Measurements from ENCODE around the gene OSCAR.

Gene OSCAR

GRCh38 chr19:54100561-54100960 lies at the start of gene OSCAR:
TSS of gene OSCAR (minus strand) at chr19:54100803. CDS start at chr19:54100792, 11 bp downstream.
- H3K36me3 ChIP-seq (ENCODE audit: control insufficient read depth, insufficient read depth, low read length), result peaks cover 3% of the 10 kb centered on the region
- no peak within 1 kb of the TSS for H3K27ac ChIP-seq (ENCODE audit: low read depth, low read length)
- H3K27me3 ChIP-seq (ENCODE audit: control insufficient read depth, insufficient read depth, low read length), result peaks cover 10% of the 10 kb centered on the region
- peaks cover 15% of the 10 kb centered on the region; the same call in 1 of the 2 replicates for H3K4me1 ChIP-seq (ENCODE audit: control insufficient read depth, insufficient read depth, low read length)
- no peaks in the 10 kb centered on the region for H3K9me3 ChIP-seq (ENCODE audit: control insufficient read depth, insufficient read depth, low read depth, low read length)
- H3K9ac ChIP-seq (ENCODE audit: low read length), result peak within 1 kb of the TSS; percentile 17
- no peak within 1 kb of the TSS for H3K4me3 ChIP-seq (ENCODE audit: low read depth, low read length)

- Histone ChIP-seq H3K27ac (ENCODE audit: low read depth, low read length) (no peak overlapping the region), H3K4me3 (ENCODE audit: low read depth, low read length) (no peak overlapping the region), H3K27me3 (ENCODE audit: control insufficient read depth, insufficient read depth, low read length) (no peaks in the 10 kb centered on the region), H3K9ac (ENCODE audit: low read length) (no peak overlapping the region), H3K9me3 (ENCODE audit: control insufficient read depth, insufficient read depth, low read depth, low read length) (no peaks in the 10 kb centered on the region), H3K36me3 (ENCODE audit: control insufficient read depth, insufficient read depth, low read length) (peaks cover 97% of the 10 kb centered on the region), H3K4me1 (ENCODE audit: control insufficient read depth, insufficient read depth, low read length) (no peaks in the 10 kb centered on the region)
Observed at GRCh38 chr19:54149021-54149812, 48.6 kb upstream of the OSCAR start.

DNA sequence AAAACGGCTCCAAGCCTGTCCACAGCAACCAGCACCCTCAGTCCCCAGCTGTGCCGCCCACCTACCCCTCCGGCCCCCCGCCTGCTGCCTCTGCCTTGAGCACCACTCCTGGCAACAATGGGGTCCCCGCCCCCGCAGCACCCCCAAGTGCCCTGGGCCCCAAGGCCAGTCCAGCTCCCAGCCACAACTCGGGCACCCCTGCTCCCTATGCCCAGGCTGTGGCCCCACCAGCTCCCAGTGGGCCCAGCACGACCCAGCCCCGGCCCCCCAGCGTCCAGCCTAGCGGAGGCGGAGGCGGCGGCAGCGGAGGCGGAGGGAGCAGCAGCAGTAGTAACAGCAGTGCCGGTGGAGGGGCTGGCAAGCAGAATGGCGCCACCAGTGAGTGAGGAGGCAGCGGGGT lies 47.6 kb upstream of the OSCAR start:
- Histone ChIP-seq H3K36me3 (ENCODE audit: control insufficient read depth, insufficient read depth, low read length) (peaks cover 97% of the 10 kb centered on the region), H3K27ac (ENCODE audit: low read depth, low read length) (no peak overlapping the region), H3K4me3 (ENCODE audit: low read depth, low read length) (no peak overlapping the region), H3K27me3 (ENCODE audit: control insufficient read depth, insufficient read depth, low read length) (no peaks in the 10 kb centered on the region), H3K4me1 (ENCODE audit: control insufficient read depth, insufficient read depth, low read length) (no peaks in the 10 kb centered on the region), H3K9me3 (ENCODE audit: control insufficient read depth, insufficient read depth, low read depth, low read length) (no peaks in the 10 kb centered on the region), H3K9ac (ENCODE audit: low read length) (no peak overlapping the region)

DNA sequence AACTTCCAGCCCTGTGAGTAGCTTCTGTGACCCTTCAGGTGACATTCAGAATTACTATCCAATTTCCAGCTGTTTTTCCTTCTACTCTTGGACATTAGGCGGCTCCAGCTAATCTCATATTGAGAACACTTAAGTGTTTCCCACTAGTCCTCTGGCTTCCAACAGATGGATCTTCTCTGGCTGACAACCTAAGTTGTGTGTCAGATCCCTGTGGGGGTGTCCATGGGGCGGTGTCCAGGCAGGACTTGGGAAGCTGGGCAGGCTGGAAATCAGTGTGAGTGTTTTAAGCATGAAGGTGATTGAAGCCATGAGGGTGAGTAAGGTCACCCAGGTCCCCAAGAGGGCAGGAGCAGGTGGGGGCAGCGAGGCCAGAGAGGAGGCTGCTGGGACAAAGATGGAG lies 47.1 kb upstream of the OSCAR start:
- no peaks in the 10 kb centered on the region for H3K9me3 ChIP-seq (ENCODE audit: control insufficient read depth, insufficient read depth, low read depth, low read length)
- H3K27ac ChIP-seq (ENCODE audit: low read depth, low read length), result no peak overlapping the region
- no peak overlapping the region for H3K4me3 ChIP-seq (ENCODE audit: low read depth, low read length)
- H3K36me3 ChIP-seq (ENCODE audit: control insufficient read depth, insufficient read depth, low read length), result peaks cover 97% of the 10 kb centered on the region
- H3K27me3 ChIP-seq (ENCODE audit: control insufficient read depth, insufficient read depth, low read length), result no peaks in the 10 kb centered on the region
- no peaks in the 10 kb centered on the region for H3K4me1 ChIP-seq (ENCODE audit: control insufficient read depth, insufficient read depth, low read length)
- H3K9ac ChIP-seq (ENCODE audit: low read length), result no peak overlapping the region

DNA sequence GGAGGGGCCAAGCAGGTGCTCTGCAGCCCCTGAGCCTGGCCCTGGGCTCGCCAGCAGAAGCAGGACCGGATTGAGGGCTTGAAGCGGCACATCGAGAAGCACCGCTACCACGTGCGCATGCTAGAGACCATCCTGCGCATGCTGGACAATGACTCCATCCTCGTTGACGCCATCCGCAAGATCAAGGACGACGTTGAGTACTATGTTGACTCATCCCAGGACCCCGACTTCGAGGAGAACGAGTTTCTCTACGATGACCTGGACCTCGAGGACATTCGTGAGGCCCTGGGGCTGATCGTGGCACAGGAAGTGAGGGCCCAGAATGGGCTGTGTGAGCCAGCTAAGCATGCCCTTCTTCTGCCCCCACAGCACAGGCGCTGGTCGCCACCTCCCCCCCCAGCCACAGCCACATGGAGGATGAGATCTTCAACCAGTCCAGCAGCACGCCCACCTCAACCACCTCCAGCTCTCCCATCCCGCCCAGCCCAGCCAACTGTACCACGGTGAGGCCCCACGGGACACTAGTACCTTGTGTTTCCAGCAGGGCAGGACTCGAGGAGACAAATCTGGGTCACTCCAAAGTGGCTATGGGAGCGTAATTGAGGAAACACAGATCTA lies 45.0 kb upstream of the OSCAR start:
- Histone ChIP-seq H3K9ac (ENCODE audit: low read length) (no peak overlapping the region), H3K36me3 (ENCODE audit: control insufficient read depth, insufficient read depth, low read length) (peaks cover 99% of the 10 kb centered on the region), H3K9me3 (ENCODE audit: control insufficient read depth, insufficient read depth, low read depth, low read length) (no peaks in the 10 kb centered on the region), H3K4me3 (ENCODE audit: low read depth, low read length) (no peak overlapping the region), H3K27me3 (ENCODE audit: control insufficient read depth, insufficient read depth, low read length) (no peaks in the 10 kb centered on the region), H3K27ac (ENCODE audit: low read depth, low read length) (no peak overlapping the region), H3K4me1 (ENCODE audit: control insufficient read depth, insufficient read depth, low read length) (no peaks in the 10 kb centered on the region)

DNA sequence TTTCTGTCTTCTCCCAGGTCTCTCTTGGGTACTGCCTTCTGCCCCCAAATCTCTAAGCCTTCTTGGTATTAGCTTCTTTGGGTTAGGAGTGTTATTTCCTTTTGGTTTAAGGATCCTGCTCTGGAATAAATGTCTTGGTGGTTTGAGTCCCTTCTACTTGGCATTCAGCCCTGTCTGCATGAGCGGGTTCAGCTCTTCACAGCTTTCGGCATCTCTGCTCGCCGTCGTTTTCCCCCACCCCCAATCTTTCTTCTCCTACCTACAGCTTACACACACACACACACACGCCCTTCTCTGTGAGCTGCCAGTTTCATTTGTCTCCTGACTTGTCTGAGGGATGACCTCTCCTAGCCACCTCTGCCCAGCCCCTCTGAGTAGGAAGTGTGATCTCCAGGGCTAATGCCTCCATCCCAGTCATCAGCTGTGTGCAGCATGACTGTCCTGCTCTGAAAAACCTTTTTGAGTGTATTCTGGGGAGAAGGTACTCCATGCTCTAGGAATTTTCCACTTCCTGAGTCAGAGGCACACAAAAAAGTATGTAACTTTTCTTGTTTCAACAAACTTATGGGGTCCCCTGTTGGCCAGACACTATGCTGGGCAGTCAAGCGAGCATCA lies 41.7 kb upstream of the OSCAR start:
- H3K9ac ChIP-seq (ENCODE audit: low read length), result no peak overlapping the region
- H3K4me1 ChIP-seq (ENCODE audit: control insufficient read depth, insufficient read depth, low read length), result peaks cover 4% of the 10 kb centered on the region; the same call in 1 of the 2 replicates
- no peak overlapping the region for H3K4me3 ChIP-seq (ENCODE audit: low read depth, low read length)

DNA sequence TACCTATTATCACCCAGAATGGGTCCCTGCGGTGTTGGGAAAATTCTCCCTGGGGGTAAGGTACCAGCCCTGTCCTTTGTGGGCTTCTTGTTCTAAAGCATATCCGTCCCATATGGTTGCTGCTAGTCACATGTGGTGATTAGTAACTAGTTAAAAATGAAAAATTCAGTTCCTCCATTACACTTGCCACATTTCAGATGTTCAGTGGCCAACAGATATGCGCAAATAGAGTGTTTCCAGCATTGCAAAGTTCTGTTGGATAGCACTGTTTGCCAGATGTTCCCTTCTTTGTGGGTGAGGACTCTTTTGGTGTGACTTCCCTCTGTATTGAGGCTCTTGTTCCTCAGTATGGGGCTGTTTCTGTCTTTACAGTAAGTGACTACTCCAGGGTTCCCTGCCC lies 40.8 kb upstream of the OSCAR start:
- Histone ChIP-seq H3K27ac (ENCODE audit: low read depth, low read length) (no peak overlapping the region), H3K36me3 (ENCODE audit: control insufficient read depth, insufficient read depth, low read length) (peaks cover 76% of the 10 kb centered on the region), H3K9me3 (ENCODE audit: control insufficient read depth, insufficient read depth, low read depth, low read length) (no peaks in the 10 kb centered on the region), H3K9ac (ENCODE audit: low read length) (no peak overlapping the region), H3K4me3 (ENCODE audit: low read depth, low read length) (no peak overlapping the region), H3K4me1 (ENCODE audit: control insufficient read depth, insufficient read depth, low read length) (peaks cover 4% of the 10 kb centered on the region; the same call in 1 of the 2 replicates), H3K27me3 (ENCODE audit: control insufficient read depth, insufficient read depth, low read length) (no peaks in the 10 kb centered on the region)

More for the DNA sequence above, 41.7 kb upstream of the OSCAR start:
- H3K36me3 ChIP-seq (ENCODE audit: control insufficient read depth, insufficient read depth, low read length), result peaks cover 86% of the 10 kb centered on the region
- H3K9me3 ChIP-seq (ENCODE audit: control insufficient read depth, insufficient read depth, low read depth, low read length), result no peaks in the 10 kb centered on the region
- H3K27ac ChIP-seq (ENCODE audit: low read depth, low read length), result no peak overlapping the region
- H3K27me3 ChIP-seq (ENCODE audit: control insufficient read depth, insufficient read depth, low read length), result no peaks in the 10 kb centered on the region

DNA sequence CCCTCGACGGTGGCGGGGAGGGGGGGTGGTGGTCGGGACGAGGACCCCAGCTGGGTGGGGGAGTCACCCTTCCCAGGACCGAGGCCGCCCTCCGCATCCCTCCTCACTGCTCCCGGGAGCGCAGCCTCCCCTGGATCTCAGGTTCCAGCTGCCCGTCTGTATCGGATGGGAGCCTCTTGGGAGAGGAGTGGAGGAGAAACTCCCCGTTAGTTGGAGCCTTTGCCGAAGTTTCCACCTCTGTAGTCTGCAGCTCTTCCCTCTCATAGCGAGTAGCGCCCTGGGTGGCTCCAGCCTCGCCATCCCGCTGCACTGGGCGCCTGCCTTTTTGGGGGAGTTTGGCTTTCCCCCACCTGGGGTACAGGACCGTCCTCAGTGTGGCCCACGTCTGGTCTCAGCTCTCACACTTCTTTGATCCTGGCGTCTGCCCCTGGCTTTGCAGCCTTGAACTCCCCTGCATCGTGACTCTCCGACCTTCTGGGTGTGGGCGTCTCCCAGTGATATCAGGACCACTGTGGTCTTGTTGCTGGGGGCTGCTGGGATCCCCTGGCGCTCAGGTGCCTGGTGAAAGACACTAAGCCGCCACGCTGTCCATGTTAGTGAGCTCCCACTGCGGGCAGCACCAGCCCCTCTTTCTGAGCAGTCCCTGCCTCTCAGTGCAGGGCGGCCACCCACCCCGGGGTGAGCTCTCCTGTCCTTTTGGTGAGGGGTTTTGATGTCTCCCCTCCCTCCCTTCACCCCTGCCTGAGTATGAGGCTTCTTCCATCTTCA lies 38.1 kb upstream of the OSCAR start:
- Histone ChIP-seq H3K36me3 (ENCODE audit: control insufficient read depth, insufficient read depth, low read length) (peaks cover 50% of the 10 kb centered on the region), H3K4me3 (ENCODE audit: low read depth, low read length) (peak overlapping the region; percentile 71), H3K9ac (ENCODE audit: low read length) (peak overlapping the region; percentile 93), H3K27me3 (ENCODE audit: control insufficient read depth, insufficient read depth, low read length) (no peaks in the 10 kb centered on the region), H3K4me1 (ENCODE audit: control insufficient read depth, insufficient read depth, low read length) (peaks cover 9% of the 10 kb centered on the region; the same call in 1 of the 2 replicates), H3K9me3 (ENCODE audit: control insufficient read depth, insufficient read depth, low read depth, low read length) (no peaks in the 10 kb centered on the region), H3K27ac (ENCODE audit: low read depth, low read length) (no peak overlapping the region; the same call in 1 of the 2 replicates)

DNA sequence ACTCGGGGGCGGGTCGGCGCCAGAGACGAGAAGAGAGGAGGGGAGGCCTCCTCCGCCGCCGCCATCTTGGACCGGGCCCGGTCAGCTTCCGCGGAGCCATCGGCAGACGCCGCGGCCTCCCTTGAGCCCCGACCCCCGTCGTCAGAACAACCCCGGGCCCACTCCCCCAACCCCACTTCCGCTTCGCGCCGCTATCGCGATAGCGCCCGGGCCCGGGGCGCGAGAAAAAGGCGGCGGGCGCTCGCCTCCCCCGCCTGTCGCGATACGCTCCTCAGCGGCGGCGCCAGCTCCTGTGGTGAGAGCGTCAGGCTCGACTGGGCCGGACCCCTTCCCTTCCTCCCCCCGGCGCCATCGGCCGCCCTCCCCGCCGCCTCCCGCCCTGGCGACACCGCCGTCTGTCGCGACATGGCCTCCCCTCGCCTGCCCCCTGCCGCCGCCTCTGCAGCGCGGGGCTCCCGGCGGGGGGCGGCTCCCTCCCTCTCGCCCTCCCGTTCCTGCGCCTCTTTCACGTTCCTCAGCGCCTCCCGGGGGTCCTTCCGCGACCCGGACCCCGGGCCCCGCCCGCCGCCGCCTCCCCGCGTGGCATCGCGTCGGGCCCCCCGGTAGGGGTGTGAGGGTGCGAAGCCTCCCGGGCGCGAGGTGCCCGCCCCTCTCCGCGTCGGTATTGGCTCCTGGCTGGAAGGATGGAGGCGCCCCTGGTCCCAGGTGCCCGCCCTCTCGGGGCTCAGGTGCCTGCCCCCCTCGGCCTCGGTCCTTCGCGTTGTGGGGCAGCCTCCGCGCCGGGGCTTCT lies 37.3 kb upstream of the OSCAR start, which contains the start of gene CNOT3:
TSS of gene CNOT3 (plus strand) at position 64 of the 790 bp plus-strand sequence. CDS start 5,217 bp downstream, outside the sequence.
- Histone ChIP-seq H3K9me3 (ENCODE audit: control insufficient read depth, insufficient read depth, low read depth, low read length) (no peaks in the 10 kb centered on the region), H3K4me1 (ENCODE audit: control insufficient read depth, insufficient read depth, low read length) (peaks cover 9% of the 10 kb centered on the region; the same call in 1 of the 2 replicates), H3K27me3 (ENCODE audit: control insufficient read depth, insufficient read depth, low read length) (no peaks in the 10 kb centered on the region), H3K4me3 (ENCODE audit: low read depth, low read length) (peak within 1 kb of the TSS; percentile 71), H3K27ac (ENCODE audit: low read depth, low read length) (peak within 1 kb of the TSS; percentile 99), H3K36me3 (ENCODE audit: control insufficient read depth, insufficient read depth, low read length) (peaks cover 46% of the 10 kb centered on the region), H3K9ac (ENCODE audit: low read length) (peak within 1 kb of the TSS; percentile 93)
